GM18498 (cell line): ENCODE measurements around the gene UCN2.
"Not testable (repeated sequence)": the region's sequence is repeated elsewhere in the genome, so short reads cannot be mapped to it uniquely, and the experiment has no call there.

ENCODE experiments used
- ATAC-seq: cut with Tn5 transposase; IDR thresholded peaks from one replicate; pipeline ENCODE4 v1.9.1; 2021; ENCODE audit warnings: mild to moderate bottlenecking, moderate library complexity; ENCODE audit not compliant: unreplicated experiment

UCN2 gene

GRCh38 chr3:48543271-48543866, 20.2 kb downstream of the UCN2 start:
- ATAC-seq = no peak

- ATAC-seq = no peak
These were observed 25.1 kb downstream of the UCN2 start for GRCh38 chr3:48538451-48538850.

- ATAC-seq = no peak
These were observed 26.8 kb downstream of the UCN2 start for GRCh38 chr3:48536785-48537184.

GRCh38 chr3:48536116-48536515, 27.5 kb downstream of the UCN2 start:
- no peak for ATAC-seq

- no peak for ATAC-seq
These were observed 28.0 kb downstream of the UCN2 start for GRCh38 chr3:48535578-48535977.

- ATAC-seq = no peak
These were observed 30.6 kb downstream of the UCN2 start for GRCh38 chr3:48532977-48533337.

GRCh38 chr3:48532271-48532976, 31.2 kb downstream of the UCN2 start:
- no peak for ATAC-seq

GRCh38 chr3:48530701-48531100, 32.9 kb downstream of the UCN2 start:
- ATAC-seq = not testable (repeated sequence)

- no peak for ATAC-seq
These were observed 34.8 kb downstream of the UCN2 start for GRCh38 chr3:48528754-48529153.

- ATAC-seq = no peak
These were observed 35.5 kb downstream of the UCN2 start for GRCh38 chr3:48528048-48528447.

- ATAC-seq = no peak
These were observed 38.6 kb downstream of the UCN2 start for GRCh38 chr3:48524970-48525369.

- ATAC-seq = no peak
These were observed 41.9 kb downstream of the UCN2 start for GRCh38 chr3:48521635-48522034.

- no peak for ATAC-seq
These were observed 44.3 kb downstream of the UCN2 start for GRCh38 chr3:48519277-48519643.

- no peak for ATAC-seq
These were observed 44.8 kb downstream of the UCN2 start for GRCh38 chr3:48518638-48519276.

GRCh38 chr3:48518069-48518468, 45.5 kb downstream of the UCN2 start:
- no peak for ATAC-seq

- no peak for ATAC-seq
These were observed 47.0 kb downstream of the UCN2 start for GRCh38 chr3:48516571-48516970.

- ATAC-seq = no peak
These were observed 49.0 kb downstream of the UCN2 start for GRCh38 chr3:48514431-48515227.
